ENCODE measurements around the gene INPP5F. TPM values are rescaled to one million over a fixed set of nuclear protein-coding genes. Genes with fewer than 3 reads are reported as not detected.

The INPP5F gene
- total and polyA plus RNA-seq, 12 donors = 5.1 to 26.4 (median 10.5) TPM

GRCh38 chr10:119859420-119860258, 133.8 kb downstream of the INPP5F start:
- H3K27me3 ChIP-seq = no peaks in the 10 kb centered on the region
- H3K36me3 ChIP-seq (replicated peaks in 1 of 2) = peaks cover 0 to 9% of the 10 kb centered on the region in 2 donors
- no peak overlapping the region for H3K27ac ChIP-seq
- TF ChIP-seq CTCF (IDR thresholded peaks at IDR 0.05) = peak; percentile 29 to 73 (median 55)
- no peak for TF ChIP-seq POLR2A (IDR thresholded peaks at IDR 0.05)
- intact Hi-C loops (cut with DNase I) = loop anchor here (5.0 to 10.0 kb wide), 3 partner anchors 105 to 172 kb away; no protein-coding TSS in a partner anchor
- H3K4me1 ChIP-seq (replicated peaks in 1 of 2) = no peaks in the 10 kb centered on the region
- DNase-seq = no peak
- H3K9me3 ChIP-seq (replicated peaks in 1 of 3) = no peaks in the 10 kb centered on the region
- WGBS, 4 donors = 70 to 85% (median 72%) methylated on average over 1 of the region's 1 CpG
- H3K4me3 ChIP-seq = no peak overlapping the region

DNA sequence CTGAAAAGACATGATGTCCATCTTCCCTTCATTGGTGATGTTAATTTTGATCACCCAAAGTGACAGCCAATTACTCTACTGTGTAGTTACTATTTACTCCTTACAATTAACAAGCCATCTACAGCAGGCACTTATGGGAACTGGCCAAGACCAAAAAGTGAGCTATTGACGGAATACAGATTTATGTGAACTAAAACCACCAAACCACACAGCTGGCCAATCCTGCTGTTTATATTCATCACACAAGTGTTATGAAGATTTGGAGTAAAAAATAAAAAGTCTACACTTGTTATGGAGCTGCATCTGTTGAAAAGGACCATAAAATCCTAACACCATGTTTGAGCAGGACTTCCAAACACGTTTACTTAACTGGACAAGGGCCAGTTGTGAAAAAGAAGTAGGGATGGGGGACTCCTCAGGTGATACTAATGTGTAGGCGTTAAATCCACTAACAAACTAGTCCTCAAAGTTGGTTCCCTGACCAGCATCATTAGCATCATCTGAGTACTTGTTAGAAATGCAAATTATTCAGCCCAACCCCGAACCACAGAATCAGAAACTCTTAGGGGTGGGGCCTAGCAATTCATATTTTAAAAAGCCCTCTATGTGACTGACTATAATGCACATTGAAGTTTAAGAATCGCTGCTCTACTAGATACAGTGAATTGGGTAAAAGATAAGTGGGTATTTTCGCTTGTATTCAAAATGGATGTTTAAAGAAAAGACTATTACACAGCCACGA, 135.2 kb downstream of the INPP5F start:
- H3K4me1 ChIP-seq (replicated peaks in 1 of 2) = peaks cover 0 to 7% of the 10 kb centered on the region in 2 donors
- WGBS, 4 donors = 79 to 85% (median 82%) methylated on average over 7 of the region's 7 CpGs
- peaks cover 0 to 9% of the 10 kb centered on the region in 2 donors for H3K36me3 ChIP-seq (replicated peaks in 1 of 2)
- no peaks in the 10 kb centered on the region for H3K27me3 ChIP-seq
- H3K9me3 ChIP-seq (replicated peaks in 1 of 3) = no peaks in the 10 kb centered on the region
- no peak for TF ChIP-seq CTCF (IDR thresholded peaks at IDR 0.05)
- TF ChIP-seq POLR2A (IDR thresholded peaks at IDR 0.05) = no peak
- no peak overlapping the region for H3K4me3 ChIP-seq
- intact Hi-C loops (cut with DNase I) = loop anchor here (5.0 to 10.0 kb wide), 2 partner anchors 106 to 114 kb away; no protein-coding TSS in a partner anchor
- no peak overlapping the region for H3K27ac ChIP-seq
- DNase-seq = no peak

DNA sequence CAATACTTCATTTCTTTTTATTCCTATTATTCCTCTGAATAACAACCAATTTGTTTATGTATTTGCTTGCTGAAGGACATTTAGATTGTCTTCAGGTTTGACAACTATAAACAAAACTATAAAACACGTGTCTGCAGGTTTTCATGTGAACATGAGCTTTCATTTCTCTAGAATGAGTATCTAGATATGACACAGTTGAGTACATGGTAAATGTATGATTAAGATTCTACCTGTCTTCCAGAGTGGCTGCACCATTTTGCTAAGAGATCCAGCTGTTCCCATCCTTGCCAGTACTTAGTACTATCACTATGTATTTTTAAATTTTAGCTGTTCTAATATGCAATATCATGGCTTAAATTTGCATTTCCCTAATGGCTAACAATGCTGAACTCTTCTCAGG, 136.7 kb downstream of the INPP5F start:
- intact Hi-C loops (cut with DNase I) = loop anchor here (5.0 to 10.0 kb wide), 2 partner anchors 108 to 115 kb away; no protein-coding TSS in a partner anchor
- H3K4me1 ChIP-seq (replicated peaks in 1 of 2) = peaks cover 0 to 8% of the 10 kb centered on the region in 2 donors
- no peak for DNase-seq
- H3K27ac ChIP-seq = no peak overlapping the region
- no peaks in the 10 kb centered on the region for H3K27me3 ChIP-seq
- no peaks in the 10 kb centered on the region for H3K9me3 ChIP-seq (replicated peaks in 1 of 3)
- TF ChIP-seq CTCF (IDR thresholded peaks at IDR 0.05) (no peak), POLR2A (IDR thresholded peaks at IDR 0.05) (no peak)
- no peaks in the 10 kb centered on the region for H3K36me3 ChIP-seq (replicated peaks in 1 of 2)
- WGBS, 4 donors = 60 to 83% (median 78%) methylated on average over 1 of the region's 1 CpG
- H3K4me3 ChIP-seq = no peak overlapping the region

DNA sequence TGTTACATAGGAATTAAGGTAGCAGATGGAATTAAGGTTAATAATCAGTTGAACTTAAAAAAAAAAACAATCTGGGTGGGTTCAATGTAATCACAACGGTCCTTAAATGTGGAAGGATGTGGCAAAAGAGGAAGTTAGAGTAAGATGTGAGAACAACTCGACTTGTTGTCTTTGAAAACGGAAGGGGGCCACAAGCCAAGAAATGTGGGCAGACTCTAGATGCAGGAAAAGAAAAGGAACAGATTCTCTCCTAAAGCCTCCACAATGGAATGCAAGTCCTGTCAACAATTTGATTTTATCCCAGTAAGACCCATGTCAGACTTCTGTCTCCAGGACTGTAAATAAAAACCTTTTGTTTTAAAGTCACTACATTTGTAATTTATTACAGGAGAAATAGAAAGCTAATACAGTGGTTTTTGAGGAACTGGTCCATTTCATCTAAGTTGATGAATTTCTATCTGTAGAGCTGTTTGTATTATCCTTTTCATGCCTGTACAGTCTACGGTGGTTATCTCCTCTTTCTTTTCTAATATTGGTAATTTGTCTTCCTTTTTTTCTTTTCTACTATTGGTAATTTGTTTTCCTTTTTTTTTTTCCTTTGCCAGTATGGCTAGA, 138.2 kb downstream of the INPP5F start:
- H3K27me3 ChIP-seq = no peaks in the 10 kb centered on the region
- TF ChIP-seq POLR2A (IDR thresholded peaks at IDR 0.05) = no peak
- TF ChIP-seq CTCF (IDR thresholded peaks at IDR 0.05) = no peak
- H3K4me3 ChIP-seq = no peak overlapping the region
- H3K4me1 ChIP-seq (replicated peaks in 1 of 2) = peaks cover 0 to 16% of the 10 kb centered on the region in 2 donors
- H3K9me3 ChIP-seq (replicated peaks in 1 of 3) = no peaks in the 10 kb centered on the region
- no peaks in the 10 kb centered on the region for H3K36me3 ChIP-seq (replicated peaks in 1 of 2)
- WGBS, 4 donors = 60 to 62% (median 61%) methylated on average over 4 of the region's 4 CpGs
- no peak overlapping the region for H3K27ac ChIP-seq
- intact Hi-C loops (cut with DNase I) = loop anchor here (5.0 to 10.0 kb wide), 2 partner anchors 109 to 117 kb away; no protein-coding TSS in a partner anchor
- no peak for DNase-seq

All from adrenal gland (tissue), 12 donors.